AG04450 (cell line): ENCODE data around the gene ECSCR. TPM values are rescaled to one million over a fixed set of nuclear protein-coding genes. Genes with fewer than 3 reads are reported as not detected.

Experiments
- CTCF ChIA-PET: fragments of 300-600, 350-600 bp; formaldehyde crosslinking; extraction: SDS; loops from one replicate; lab custom pipeline; 2022; ENCODE audit warnings: antibody characterized with exemption, inconsistent platforms; lab: Charles Lee
- POLR2A ChIA-PET: fragments of 350-600 bp; formaldehyde crosslinking; extraction: SDS; loops from one replicate; lab custom pipeline; 2021; ENCODE audit warnings: antibody characterized with exemption, inconsistent platforms; lab: Yijun Ruan, JAX
- DNase-seq: peaks from one replicate; pipeline ENCODE4 v3.0.0-alpha.2; 2011; ENCODE audit warnings: low read depth, low spot score
- H3K27ac ChIP-seq: one replicate; pipeline ENCODE4 v1.5.1; 2012; ENCODE audit warnings: low read depth, low read length, control low read depth
- H3K27me3 ChIP-seq: one replicate; pipeline ENCODE4 v1.6.0; 2012; ENCODE audit warnings: low read length; ENCODE audit not compliant: control insufficient read depth, insufficient read depth
- H3K4me3 ChIP-seq: 2 replicates; pipeline ENCODE4 v1.5.1; 2011; ENCODE audit warnings: mild to moderate bottlenecking, low read depth, low read length, control low read depth
- H3K9me3 ChIP-seq: 2 replicates; pipeline ENCODE4 v1.5.1; 2012; ENCODE audit warnings: low read length; ENCODE audit not compliant: control insufficient read depth, insufficient read depth
- polyA plus RNA-seq: library from polyadenylated mRNA; depleted of rRNA; stranded (reverse); fragments of >200 nt; gene quantifications from 2 replicates; pipeline ENCODE4 v1.2.3, GENCODE V29; 2011
- TF ChIP-seq, protein P1 (sequence below): IDR thresholded peaks from 2 replicates; pipeline ENCODE4 v1.5.1; 2011; ENCODE audit warnings: low read depth, low read length, control low read depth, inconsistent platforms

Gene ECSCR
- polyA plus RNA-seq, 1 experiment: 0.82 TPM

- no peaks in the 10 kb centered on the region; the same call in 1 of the 2 replicates for H3K9me3 ChIP-seq
- TF ChIP-seq, protein P1, sequence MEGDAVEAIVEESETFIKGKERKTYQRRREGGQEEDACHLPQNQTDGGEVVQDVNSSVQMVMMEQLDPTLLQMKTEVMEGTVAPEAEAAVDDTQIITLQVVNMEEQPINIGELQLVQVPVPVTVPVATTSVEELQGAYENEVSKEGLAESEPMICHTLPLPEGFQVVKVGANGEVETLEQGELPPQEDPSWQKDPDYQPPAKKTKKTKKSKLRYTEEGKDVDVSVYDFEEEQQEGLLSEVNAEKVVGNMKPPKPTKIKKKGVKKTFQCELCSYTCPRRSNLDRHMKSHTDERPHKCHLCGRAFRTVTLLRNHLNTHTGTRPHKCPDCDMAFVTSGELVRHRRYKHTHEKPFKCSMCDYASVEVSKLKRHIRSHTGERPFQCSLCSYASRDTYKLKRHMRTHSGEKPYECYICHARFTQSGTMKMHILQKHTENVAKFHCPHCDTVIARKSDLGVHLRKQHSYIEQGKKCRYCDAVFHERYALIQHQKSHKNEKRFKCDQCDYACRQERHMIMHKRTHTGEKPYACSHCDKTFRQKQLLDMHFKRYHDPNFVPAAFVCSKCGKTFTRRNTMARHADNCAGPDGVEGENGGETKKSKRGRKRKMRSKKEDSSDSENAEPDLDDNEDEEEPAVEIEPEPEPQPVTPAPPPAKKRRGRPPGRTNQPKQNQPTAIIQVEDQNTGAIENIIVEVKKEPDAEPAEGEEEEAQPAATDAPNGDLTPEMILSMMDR: no peak
- POLR2A ChIA-PET: interaction anchor here (0.6 kb wide), 1 partner anchor 92 kb away, joined by 9 read pairs; no protein-coding TSS in a partner anchor
- H3K4me3 ChIP-seq: no peak overlapping the region
- DNase-seq: no peak
- H3K27me3 ChIP-seq: no peaks in the 10 kb centered on the region
- CTCF ChIA-PET: interaction anchor here (0.5 to 0.7 kb wide), 2 partner anchors 13 to 115 kb away, joined by 5 to 6 read pairs; no protein-coding TSS in a partner anchor
- H3K27ac ChIP-seq: no peak overlapping the region
Observed at GRCh38 chr5:139457653-139458306, 4.8 kb downstream of the ECSCR start.

DNA sequence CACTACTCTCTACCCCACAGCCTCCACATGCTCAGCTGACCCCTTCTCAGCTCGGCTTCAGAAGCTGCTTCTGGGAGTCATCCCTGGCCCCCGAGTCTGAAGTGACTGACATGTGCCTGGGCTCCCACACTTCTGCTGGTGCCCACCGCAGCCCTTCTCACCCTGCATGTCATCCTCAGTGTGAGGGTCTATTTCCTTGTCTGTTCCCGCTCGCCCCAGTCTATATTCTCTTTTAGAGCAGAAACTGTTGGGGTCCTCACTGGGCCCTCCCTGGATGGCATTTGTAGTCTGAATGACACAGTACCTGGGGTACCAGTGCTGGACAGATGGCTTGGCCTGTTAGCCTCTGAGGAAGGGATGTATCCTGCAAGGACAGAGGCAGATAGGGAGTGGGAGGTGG is 5.3 kb downstream of the ECSCR start:
- CTCF ChIA-PET: interaction anchor here (0.5 kb wide), 1 partner anchor 115 kb away, joined by 6 read pairs; no protein-coding TSS in a partner anchor
- DNase-seq: no peak

DNA sequence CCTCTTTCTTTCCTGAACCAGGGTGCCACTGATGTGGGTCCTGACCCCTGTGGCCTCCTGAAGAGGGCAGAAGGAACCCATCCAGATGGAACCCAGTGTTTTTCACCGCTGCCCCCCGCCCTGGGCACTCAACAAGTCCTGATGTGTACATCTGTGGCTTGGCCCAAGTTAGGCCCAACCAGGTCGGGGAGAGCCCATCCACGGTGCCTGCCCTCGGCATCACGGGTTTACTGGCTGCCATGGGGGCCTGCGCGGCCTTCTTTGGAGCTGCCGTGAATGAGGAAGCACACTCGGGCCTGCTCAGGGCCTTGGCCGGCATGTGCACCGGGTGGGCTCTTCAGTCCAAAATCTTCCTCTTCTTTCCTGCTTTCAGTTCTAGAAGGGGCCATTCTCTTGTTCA is 5.8 kb downstream of the ECSCR start:
- H3K27ac ChIP-seq: no peak overlapping the region
- TF ChIP-seq, protein P1: no peak
- no peak overlapping the region for H3K4me3 ChIP-seq
- CTCF ChIA-PET: no interaction called here
- H3K27me3 ChIP-seq: no peaks in the 10 kb centered on the region
- POLR2A ChIA-PET: interaction anchor here (0.6 kb wide), 1 partner anchor 45 kb away, joined by 4 read pairs; no protein-coding TSS in a partner anchor
- no peaks in the 10 kb centered on the region; the same call in 1 of the 2 replicates for H3K9me3 ChIP-seq
- no peak for DNase-seq

More for the DNA sequence above, 5.3 kb downstream of the ECSCR start:
- TF ChIP-seq, protein P1: no peak
- no peak overlapping the region for H3K4me3 ChIP-seq
- H3K9me3 ChIP-seq: no peaks in the 10 kb centered on the region; the same call in 1 of the 2 replicates
- POLR2A ChIA-PET: interaction anchor here (0.6 kb wide), 1 partner anchor 45 kb away, joined by 4 read pairs; no protein-coding TSS in a partner anchor
- H3K27me3 ChIP-seq: no peaks in the 10 kb centered on the region
- H3K27ac ChIP-seq: no peak overlapping the region

- TF ChIP-seq, protein P1: no peak
- ChIA-PET POLR2A (no interaction called here), CTCF (no interaction called here)
- no peaks in the 10 kb centered on the region; the same call in 1 of the 2 replicates for H3K9me3 ChIP-seq
- no peak for DNase-seq
- H3K27ac ChIP-seq: no peak overlapping the region
- no peaks in the 10 kb centered on the region for H3K27me3 ChIP-seq
- H3K4me3 ChIP-seq: no peak overlapping the region
Observed at GRCh38 chr5:139454568-139455290, 7.8 kb downstream of the ECSCR start.
